Measurements from ENCODE around the gene BUD13. TPM values are rescaled to one million over a fixed set of nuclear protein-coding genes. Genes with fewer than 3 reads are reported as not detected.

BUD13 gene
- total and polyA plus RNA-seq, 4 donors, result 10.0 to 14.9 (median 13.3) TPM

GRCh38 chr11:116787436-116787785 lies 14.6 kb upstream of the BUD13 start:
- Histone ChIP-seq H3K4me3 (peak overlapping the region; percentile 82), H3K4me1 (ENCODE audit: control insufficient read depth in 5 of 5, insufficient read depth in 5 of 5, low read length in 5 of 5) (peaks cover 5 to 28% (median 9%) of the 10 kb centered on the region in 5 donors), H3K27ac (ENCODE audit: low read depth in 1 of 2, low read length in 1 of 2) (peak overlapping the region; percentile 68 to 82), H3K36me3 (ENCODE audit: control insufficient read depth in 4 of 4, insufficient read depth in 4 of 4, low read length in 4 of 4) (peaks cover 21 to 39% (median 31%) of the 10 kb centered on the region in 4 donors), H3K9ac (ENCODE audit: insufficient read depth in 1 of 2, low read length in 2 of 2) (peak overlapping the region; percentile 7 to 76), H3K27me3 (ENCODE audit: control insufficient read depth in 3 of 3, insufficient read depth in 3 of 3, low read length in 2 of 3) (no peaks in the 10 kb centered on the region), H3K9me3 (ENCODE audit: control insufficient read depth in 4 of 4, insufficient read depth in 3 of 4, low read length in 3 of 4) (no peaks in the 10 kb centered on the region)
- no peak for TF ChIP-seq CTCF (IDR thresholded peaks at IDR 0.05; ENCODE audit: control extremely low read depth, extremely low read depth)
- peak in 1 of 3 donors; percentile 21 for DNase-seq
- ATAC-seq (ENCODE audit: insufficient read depth, low FRiP score), result no peak
- 0 to 1% methylated on average over 15 of the region's 15 CpGs for WGBS, 2 donors

GRCh38 chr11:116786966-116787365 lies 14.2 kb upstream of the BUD13 start:
- TF ChIP-seq CTCF (IDR thresholded peaks at IDR 0.05; ENCODE audit: control extremely low read depth, extremely low read depth), result no peak
- Histone ChIP-seq H3K36me3 (ENCODE audit: control insufficient read depth in 4 of 4, insufficient read depth in 4 of 4, low read length in 4 of 4) (peaks cover 24 to 41% (median 32%) of the 10 kb centered on the region in 4 donors), H3K27ac (ENCODE audit: low read depth in 1 of 2, low read length in 1 of 2) (no peak overlapping the region), H3K27me3 (ENCODE audit: control insufficient read depth in 3 of 3, insufficient read depth in 3 of 3, low read length in 2 of 3) (no peaks in the 10 kb centered on the region), H3K4me1 (ENCODE audit: control insufficient read depth in 5 of 5, insufficient read depth in 5 of 5, low read length in 5 of 5) (peaks cover 5 to 25% (median 9%) of the 10 kb centered on the region in 5 donors), H3K4me3 (peak overlapping the region; percentile 82), H3K9ac (ENCODE audit: insufficient read depth in 1 of 2, low read length in 2 of 2) (peak overlapping the region; percentile 7 to 76), H3K9me3 (ENCODE audit: control insufficient read depth in 4 of 4, insufficient read depth in 3 of 4, low read length in 3 of 4) (no peaks in the 10 kb centered on the region)
- WGBS, 2 donors, result 65 to 72% methylated on average over 5 of the region's 5 CpGs
- DNase-seq (no peak), ATAC-seq (ENCODE audit: insufficient read depth, low FRiP score) (no peak)

- Histone ChIP-seq H3K36me3 (ENCODE audit: control insufficient read depth in 4 of 4, insufficient read depth in 4 of 4, low read length in 4 of 4) (peaks cover 27 to 42% (median 33%) of the 10 kb centered on the region in 4 donors), H3K9me3 (ENCODE audit: control insufficient read depth in 4 of 4, insufficient read depth in 3 of 4, low read length in 3 of 4) (no peaks in the 10 kb centered on the region), H3K4me1 (ENCODE audit: control insufficient read depth in 5 of 5, insufficient read depth in 5 of 5, low read length in 5 of 5) (peaks cover 3 to 19% (median 6%) of the 10 kb centered on the region in 5 donors), H3K27me3 (ENCODE audit: control insufficient read depth in 3 of 3, insufficient read depth in 3 of 3, low read length in 2 of 3) (no peaks in the 10 kb centered on the region), H3K4me3 (no peak overlapping the region), H3K27ac (ENCODE audit: low read depth in 1 of 2, low read length in 1 of 2) (no peak overlapping the region), H3K9ac (ENCODE audit: insufficient read depth in 1 of 2, low read length in 2 of 2) (no peak overlapping the region)
- no peak for ATAC-seq (ENCODE audit: insufficient read depth, low FRiP score)
- TF ChIP-seq CTCF (IDR thresholded peaks at IDR 0.05; ENCODE audit: control extremely low read depth, extremely low read depth), result no peak
- 89 to 94% methylated on average over 2 of the region's 2 CpGs for WGBS, 2 donors
- no peak for DNase-seq
Observed at GRCh38 chr11:116786326-116786725, 13.5 kb upstream of the BUD13 start.

- no peak overlapping the region for H3K4me3 ChIP-seq
- DNase-seq (no peak), ATAC-seq (ENCODE audit: insufficient read depth, low FRiP score) (no peak)
- no peaks in the 10 kb centered on the region for H3K9me3 ChIP-seq (ENCODE audit: control insufficient read depth in 4 of 4, insufficient read depth in 3 of 4, low read length in 3 of 4)
- H3K27ac ChIP-seq (ENCODE audit: low read depth in 1 of 2, low read length in 1 of 2), result no peak overlapping the region
- H3K4me1 ChIP-seq (ENCODE audit: control insufficient read depth in 5 of 5, insufficient read depth in 5 of 5, low read length in 5 of 5), result peaks cover 3 to 7% (median 5%) of the 10 kb centered on the region in 5 donors
- peaks cover 45 to 61% (median 51%) of the 10 kb centered on the region in 4 donors for H3K36me3 ChIP-seq (ENCODE audit: control insufficient read depth in 4 of 4, insufficient read depth in 4 of 4, low read length in 4 of 4)
- TF ChIP-seq CTCF (IDR thresholded peaks at IDR 0.05; ENCODE audit: control extremely low read depth, extremely low read depth), result no peak
- 86 to 93% methylated on average over 4 of the region's 4 CpGs for WGBS, 2 donors
- H3K27me3 ChIP-seq (ENCODE audit: control insufficient read depth in 3 of 3, insufficient read depth in 3 of 3, low read length in 2 of 3), result no peaks in the 10 kb centered on the region
- no peak overlapping the region for H3K9ac ChIP-seq (ENCODE audit: insufficient read depth in 1 of 2, low read length in 2 of 2)
Observed at GRCh38 chr11:116782728-116783127, 9.9 kb upstream of the BUD13 start.
